OCI-LY1 (cell line): ENCODE data around the gene ZNF541.

Experiments used
- CTCF ChIP-seq: fragments of 200-600 bp; sonication (generic), shearing (Covaris generic); IDR thresholded peaks from 2 replicates; pipeline ENCODE4 v1.5.1; 2017; ENCODE audit warnings: mild to moderate bottlenecking, antibody characterized with exemption, low read length, moderate library complexity, mixed read lengths
- EZH2 ChIP-seq: fragments of 200-600 bp; sonication (generic), shearing (Covaris generic); IDR thresholded peaks from 2 replicates; pipeline ENCODE4 v1.8.0; 2017; ENCODE audit warnings: borderline replicate concordance, mixed run types, mild to moderate bottlenecking, antibody characterized with exemption, low read length, moderate library complexity, mixed read lengths

GRCh38 chr19:47595944-47596343, 23.0 kb upstream of the ZNF541 start:
- TF ChIP-seq CTCF (no peak), EZH2 (no peak)
